DMS114 treated with DMSO at 0.1 percent for 48 hours (cell line): ENCODE measurements around the gene PLOD2.

Experiments
- DNase-seq: peaks from one replicate; lab custom pipeline; 2025; ENCODE audit not compliant: unreplicated experiment; lab: John Stamatoyannopoulos, UW

Gene PLOD2

DNA sequence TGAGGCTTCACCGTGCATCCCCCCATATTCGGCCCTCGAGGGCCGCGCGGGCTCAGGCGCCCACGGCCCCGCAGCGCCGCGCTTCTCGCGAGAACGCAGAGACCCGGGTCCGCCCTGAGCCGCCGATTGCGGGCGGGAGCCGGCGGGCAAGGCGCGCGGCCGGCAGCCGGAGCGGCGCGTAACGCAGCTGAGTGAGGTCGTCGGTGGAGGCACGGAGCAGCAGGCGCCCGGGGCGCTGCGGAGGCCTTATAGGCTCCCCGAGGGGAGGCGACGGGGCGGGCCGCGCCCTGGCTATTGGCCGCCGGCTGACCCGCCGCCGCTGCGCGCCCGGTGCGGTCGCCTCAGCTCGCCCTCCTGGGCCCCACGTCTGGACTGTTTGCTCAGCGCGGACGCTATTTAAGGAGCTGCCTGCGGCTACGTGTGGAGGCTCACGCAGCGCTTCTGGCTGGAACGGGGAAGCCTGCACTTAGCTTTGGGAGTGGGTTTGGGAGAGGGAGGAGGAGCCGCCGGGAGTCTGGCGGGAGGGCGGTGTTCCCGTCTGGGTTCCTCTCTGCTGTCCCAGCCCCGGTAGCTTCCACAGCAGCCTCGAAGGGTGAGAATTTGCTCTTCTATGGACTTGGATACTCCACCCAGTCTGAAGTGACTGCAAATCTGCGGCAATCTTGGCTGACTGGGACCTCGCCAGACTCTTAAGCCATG, at the start of gene PLOD2:
Gene PLOD2 (minus strand): TSS at position 221 of the 699 bp plus-strand sequence. CDS start 195 bp downstream, at position 26.
- no peak for DNase-seq

DNA sequence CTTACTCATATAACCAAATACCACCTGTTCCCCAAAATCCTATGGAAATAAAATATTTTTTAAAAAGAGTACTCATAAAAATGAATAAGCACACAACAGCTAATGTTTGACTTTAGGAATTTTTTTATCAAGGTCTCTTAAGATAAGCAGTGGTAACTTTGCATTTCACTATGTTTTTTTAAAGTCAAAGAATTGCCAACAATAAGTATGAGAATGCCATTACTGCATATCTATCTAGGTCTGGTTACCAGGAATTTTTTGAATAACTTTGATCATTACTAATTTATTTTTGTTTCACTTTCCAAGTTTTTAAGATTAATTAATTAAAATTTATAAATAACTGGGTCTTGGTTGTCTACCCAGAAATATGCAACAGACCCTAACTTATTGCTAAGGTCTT, 48.4 kb upstream of the PLOD2 start:
- no peak for DNase-seq

DNA sequence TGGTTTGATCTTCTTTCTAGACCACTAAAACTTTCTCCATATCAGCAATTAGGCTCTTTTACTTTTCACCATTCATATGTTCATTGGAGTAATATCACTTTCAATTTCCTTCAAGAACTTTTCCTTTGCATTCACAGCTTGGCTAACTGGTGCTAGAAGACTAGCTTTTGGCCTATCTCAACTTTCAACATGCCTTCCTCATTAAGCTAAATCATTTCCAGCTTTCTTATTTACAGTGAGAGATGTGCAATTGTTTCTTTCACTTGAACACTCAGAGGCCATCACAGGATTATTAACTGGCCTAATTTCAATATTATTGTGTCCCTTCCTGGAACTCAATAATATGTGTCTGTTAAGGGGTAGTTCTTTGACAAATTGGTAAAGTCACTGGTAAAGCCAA, 42.8 kb upstream of the PLOD2 start:
- DNase-seq, result no peak

DNA sequence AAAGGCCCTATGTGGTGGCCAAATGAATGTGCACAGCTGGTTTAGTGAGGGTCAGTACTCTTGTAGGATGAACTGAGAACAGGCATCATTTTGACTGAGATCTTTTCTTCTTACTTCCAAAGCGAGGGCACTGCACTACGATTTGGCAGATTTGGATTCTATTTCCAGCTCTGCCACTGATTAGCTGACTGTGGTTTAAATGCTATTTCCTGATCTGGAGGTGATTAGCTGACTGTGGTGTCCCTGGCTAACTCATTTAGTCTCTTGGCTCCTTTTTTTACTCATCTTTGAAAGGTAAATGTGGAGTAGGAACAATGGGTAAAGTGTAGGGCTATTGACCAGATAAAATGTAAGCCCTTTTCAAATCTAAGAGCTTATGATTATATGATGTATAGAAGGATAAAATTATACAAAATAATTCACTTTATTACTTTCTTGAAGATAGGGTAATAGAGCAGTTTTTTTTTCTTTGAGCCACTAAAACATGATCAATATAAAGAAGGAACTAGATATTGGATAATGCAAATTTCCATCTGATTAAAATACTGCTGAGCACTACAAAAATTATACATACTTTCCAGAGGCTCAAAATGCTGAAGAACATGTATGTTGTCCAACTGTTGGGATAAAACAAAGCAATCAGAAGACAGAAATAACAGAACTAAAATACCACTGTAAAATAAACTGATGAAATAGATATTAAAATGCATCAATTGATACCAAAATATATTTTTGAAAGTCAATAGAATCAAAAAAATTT, 39.7 kb upstream of the PLOD2 start:
- no peak for DNase-seq

DNA sequence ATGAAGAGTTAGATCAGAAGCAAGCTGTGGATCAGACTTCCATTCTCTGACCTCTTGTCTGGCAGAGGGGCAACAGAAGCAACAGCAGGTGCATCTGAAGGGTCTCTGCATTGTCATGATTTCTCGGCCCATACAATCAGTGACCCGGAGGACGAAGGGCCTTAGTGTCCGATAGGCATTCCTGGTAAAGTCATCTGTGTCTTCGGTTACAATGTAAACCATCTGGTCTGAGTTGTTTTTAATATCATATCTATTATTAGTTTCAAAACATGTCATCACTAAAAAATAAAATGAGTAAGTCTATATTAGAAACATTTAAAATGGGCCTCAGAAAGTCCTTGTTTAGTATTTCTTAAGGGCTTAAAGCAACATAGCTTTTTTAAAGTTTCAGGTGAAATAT, 38.8 kb upstream of the PLOD2 start:
- no peak for DNase-seq

DNA sequence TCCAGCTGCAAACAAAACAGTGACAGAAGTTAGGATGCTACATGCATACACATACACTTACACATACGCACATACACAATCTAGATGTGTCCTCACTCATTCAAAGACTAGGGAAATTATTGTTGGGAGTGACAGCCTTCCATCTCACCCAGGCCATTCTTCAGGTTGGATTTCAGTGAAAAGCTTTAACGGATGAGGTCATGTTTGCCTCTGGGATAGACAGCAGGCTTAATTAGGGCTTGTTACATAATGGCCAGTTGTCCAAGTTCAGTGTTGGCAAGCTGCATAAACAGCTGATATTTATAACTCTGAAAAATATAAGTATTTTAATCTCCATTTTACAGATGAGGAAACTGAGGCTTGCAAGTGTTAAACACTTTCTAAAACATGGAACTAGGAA, 35.8 kb upstream of the PLOD2 start:
- no peak for DNase-seq

DNA sequence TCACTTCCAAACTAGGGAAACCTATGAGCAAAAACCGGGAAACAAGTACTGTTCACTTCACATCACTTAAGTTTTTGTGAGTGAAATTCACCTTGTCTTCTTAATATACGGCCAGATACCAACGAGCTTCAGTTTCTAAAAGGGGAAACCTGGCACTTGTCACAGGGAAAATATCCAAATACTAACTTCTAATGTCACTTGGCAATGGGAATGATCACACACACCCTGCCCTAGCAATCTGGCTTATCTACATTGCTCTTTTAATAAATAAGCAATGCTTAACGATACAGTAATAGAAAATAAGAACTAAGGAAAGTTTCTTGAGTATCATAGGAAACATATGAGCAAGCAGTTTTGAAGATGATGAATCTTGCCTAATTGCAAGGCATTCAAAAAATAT, 34.6 kb upstream of the PLOD2 start:
- no peak for DNase-seq

DNA sequence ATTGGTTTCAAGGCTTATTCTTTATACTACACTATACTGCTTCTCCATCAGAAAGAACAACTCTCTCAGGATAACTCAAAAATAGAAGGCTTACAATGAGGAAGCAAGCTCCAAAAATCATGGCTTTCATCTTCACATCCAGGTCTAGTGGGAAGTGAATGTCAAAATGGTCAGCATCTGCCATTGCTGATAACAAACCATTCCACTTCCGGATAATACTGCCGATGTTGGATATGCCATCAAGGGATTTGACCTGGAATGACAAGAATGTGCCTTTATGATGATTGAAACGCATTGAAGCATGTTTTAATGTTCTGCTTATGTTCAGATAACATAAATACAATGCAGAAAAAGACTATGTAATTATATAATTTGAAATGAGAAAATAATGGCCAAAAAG, 34.0 kb upstream of the PLOD2 start:
- DNase-seq, result no peak

DNA sequence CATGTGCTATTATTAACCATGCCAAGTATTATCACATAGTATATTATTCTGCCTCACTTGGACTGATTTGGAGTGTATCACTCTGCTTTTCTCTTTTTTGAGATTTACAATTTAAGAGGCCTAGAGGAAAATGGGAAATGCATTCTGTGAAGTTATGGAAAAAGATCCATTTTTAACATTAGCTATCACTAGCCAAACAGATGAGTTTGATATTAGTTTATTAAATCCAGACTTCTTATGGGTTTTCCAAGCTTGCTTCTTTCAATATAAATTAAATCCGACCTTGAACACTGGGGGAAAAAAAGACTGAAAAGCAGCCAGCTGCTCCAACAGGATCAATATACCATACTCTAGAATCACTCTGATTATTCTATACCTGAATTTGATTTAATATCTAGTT, 30.1 kb upstream of the PLOD2 start:
- DNase-seq, result no peak

DNA sequence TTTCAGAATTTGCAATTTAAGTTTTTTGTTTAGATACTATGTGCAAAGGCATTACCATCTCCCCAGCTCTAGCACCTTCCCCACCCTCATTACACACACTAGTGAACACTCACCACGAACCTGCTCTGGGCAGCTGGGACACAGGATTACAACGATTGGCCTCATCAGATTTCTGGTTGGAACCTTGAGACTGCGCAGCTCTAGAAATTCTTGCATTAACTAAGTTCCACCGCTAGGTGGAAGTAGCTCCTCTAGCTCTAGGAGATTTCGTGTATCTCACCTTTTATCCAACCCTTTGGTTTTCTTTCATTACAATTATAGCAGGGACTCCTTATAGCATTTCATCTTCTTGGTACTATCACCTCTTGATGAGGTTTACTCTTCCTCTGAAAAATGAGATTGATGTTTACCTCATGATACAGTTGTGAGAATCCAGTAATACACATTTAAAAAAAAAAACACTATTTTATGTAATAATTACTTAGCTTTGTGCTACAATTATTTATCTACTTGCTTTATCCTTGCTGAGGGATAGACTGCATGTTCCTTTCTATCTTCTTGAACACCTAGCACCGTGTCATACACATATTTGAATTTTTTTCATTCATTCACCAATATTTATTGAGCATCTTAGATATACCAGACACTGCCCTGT, 28.7 kb upstream of the PLOD2 start:
- DNase-seq, result peak; percentile 42

DNA sequence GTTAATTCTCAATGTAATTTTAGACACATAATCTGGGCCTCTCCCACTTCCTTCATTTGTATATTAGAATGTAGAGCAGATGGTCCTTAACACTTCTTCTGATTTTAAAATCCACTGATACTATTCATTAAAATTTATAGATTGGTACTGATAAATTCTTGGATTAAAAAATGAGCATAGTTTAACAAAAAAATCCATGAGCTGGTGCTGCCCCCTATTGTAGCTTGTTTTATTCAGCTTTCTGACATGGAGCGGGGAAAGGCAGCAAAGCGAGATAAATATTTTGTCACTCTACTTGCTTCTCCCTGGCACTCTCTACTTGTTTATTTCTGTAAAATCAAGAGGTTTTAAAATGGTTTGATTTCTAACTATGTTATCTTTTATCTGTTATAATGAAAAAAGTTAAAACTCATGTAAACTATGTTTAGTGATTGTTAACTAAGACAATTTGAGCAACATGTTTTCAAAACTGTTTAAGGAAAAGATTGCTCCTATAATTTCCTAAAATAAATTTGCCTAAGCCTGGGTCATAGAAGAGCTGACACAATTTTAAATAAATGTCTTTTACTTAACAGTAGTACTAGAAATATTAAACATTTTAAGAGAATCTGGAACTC, 26.5 kb upstream of the PLOD2 start:
- peak; percentile 33 for DNase-seq

DNA sequence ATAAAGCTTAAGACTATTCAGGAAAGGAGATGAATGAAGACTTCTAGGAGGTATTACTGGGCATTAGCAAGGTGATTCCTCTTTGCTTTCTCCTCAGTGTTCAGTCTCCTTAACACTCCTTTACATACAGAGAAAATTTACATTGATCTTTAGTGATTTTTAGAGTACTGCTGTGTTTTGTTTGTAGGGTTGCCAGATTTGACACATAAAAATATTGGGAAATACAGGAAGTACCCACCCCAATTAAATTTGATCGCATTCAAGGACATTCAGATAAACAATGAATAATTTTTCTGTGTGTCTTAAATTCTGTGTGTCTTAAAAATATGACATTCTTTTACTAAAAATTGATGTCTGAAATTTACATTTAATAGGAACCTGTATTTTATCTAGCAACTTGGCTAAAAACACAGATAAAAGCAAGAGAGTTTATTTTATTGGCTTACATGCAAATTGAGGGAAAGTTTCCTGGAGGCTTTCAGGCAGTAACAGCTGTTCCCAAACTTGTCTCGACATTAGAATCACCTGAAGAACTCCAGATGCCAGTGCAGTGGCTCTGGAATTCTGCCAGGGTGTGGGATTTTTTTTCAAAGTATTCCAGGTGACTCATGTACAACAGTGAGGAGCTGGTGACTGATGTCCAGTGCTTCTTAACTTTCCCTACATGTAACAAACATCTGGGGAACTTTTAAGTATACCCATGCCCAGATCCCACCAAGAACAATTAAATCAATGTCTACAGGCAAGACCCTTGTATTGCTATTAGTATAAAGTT, 23.4 kb upstream of the PLOD2 start:
- DNase-seq, result no peak

DNA sequence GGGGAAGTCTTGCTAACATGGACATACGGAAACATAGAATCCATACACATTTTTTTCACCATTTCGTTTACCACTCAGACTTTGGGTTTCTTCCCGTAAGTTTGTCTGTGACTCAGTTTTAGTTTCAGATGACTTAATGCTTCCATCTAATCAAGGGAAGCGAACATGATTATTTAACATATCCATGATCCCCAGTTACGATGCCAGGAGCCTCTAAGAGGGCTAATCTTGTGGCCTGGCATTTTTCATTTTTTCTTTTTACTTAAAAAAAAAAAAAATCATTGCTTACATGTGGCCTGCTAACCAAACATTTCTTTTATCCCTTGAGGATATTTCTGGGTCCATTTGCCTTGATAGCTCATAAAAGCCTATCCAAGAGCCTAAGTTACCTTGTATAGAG, 20.2 kb upstream of the PLOD2 start:
- no peak for DNase-seq

DNA sequence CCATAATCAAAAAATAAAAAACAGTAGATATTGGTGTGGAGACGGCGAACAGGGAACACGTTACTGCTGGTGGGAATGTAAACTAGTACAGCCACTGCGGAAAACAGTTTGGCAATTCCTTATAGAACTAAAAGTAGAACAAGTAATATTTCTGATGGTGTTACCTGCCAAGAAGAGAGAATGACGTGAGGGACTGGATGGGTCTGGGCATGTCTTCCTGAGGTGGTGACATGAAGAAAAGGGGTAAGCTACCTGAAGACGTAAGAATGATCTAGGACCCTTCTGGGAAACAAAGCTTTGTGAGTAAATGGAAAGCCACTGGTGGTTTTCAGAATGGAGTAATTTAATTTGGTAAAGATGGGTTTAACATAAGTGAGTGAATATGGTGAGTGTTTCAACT, 19.4 kb upstream of the PLOD2 start:
- DNase-seq, result no peak

DNA sequence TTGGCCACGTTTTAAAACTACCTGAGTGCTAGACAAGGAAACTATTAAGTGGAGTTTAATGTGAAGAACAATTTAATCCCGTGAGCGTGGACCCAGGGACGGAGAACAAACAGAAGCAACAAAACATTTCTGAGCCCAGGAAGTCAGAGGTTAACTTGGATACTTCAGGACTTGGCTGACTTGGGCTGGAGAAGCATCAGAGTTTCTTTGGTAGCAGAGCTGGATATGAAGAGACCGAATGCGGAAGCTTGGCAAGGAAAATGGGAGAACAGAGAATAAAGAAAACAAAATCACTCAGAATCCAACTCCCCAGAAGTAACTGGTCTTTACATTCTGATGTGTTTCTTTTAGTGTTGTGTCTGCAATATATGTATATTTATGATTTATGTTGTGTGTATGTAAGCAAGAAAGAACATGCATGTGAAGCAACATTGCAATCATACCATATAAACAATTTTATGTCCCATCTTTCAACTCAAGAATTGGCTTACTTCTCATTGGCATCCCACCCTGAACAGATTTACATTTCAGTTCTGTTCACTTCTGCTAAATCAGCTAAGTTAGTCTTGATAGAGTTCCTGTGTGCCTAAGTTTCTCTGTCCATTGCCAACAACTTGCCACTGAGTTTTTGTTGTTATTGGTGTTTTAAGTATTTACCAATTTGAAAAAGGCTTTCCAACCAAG, 17.2 kb upstream of the PLOD2 start:
- DNase-seq, result no peak

DNA sequence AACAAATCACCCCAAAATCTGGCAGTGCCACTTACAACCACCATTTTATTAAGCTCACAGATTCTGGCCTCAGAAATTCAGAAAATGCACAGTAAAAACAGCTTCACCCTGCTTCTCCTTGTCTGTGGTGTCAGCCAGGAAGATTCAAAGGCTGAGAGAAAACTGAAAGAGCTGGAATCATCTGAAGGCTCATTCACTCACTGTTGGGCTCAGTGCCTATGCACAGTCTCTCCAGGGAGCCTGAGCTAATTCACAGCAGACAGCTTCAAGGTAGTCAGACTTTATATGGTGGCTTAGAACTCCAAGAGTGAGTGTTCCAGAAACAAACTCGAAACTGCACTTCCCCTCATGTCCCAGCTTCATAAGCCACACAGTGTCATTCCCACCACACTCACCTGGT, 16.5 kb upstream of the PLOD2 start:
- DNase-seq, result no peak

DNA sequence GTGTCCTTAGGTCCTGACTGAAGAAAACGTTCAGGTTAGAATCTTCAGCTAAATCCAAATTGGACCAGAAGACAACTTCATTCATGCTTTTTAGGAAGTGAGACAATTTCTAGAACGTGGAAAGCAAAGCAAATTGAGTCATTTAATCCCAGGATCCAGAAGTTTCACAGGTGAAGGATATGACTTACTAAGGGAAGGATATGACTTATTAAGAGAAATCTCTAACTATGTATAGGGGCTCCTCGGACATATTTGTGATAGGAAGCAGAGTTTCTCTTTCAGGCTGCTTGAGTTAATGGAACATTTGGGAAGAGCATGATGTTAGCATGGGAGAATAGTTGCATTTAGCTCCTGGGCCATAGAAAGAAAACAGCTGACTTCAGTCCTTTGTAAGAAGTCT, 16.1 kb upstream of the PLOD2 start:
- no peak for DNase-seq

DNA sequence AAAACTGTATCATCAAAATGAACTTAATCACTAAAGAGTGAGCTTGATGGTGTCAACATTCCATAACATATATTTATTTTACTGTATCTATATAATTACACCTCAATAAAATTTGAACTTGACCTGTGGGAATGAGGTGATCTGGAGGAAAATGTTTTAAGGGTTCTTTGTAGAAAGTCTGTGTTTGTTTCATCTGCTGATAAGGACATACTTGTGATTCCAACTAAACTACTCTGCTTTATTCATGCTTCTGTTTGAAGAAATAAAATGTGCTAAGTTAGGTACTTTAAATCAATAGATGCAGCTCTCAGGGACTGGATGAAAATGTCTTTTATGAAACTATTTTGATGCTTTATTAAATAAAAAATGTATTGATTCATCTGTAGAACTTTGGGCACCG, 11.6 kb upstream of the PLOD2 start:
- DNase-seq, result no peak

DNA sequence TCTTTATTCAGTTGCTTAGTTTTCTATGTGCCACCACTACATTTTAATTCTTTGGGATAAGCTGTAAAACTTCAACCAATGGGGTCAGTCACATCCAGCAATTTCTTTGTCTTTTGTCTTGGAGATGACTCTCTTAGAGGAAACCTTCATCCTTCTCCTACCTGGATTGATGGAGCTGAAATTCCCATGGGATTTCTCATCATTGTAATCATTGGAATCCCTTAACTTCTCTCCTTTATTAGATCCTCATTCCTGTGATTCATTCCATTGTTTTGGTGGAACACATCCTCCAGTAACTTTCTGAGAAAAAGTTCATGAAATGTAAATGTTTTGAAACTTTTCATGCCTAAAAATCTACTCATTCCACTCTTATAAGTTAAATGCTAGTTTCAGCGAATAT, 9.6 kb upstream of the PLOD2 start:
- no peak for DNase-seq

DNA sequence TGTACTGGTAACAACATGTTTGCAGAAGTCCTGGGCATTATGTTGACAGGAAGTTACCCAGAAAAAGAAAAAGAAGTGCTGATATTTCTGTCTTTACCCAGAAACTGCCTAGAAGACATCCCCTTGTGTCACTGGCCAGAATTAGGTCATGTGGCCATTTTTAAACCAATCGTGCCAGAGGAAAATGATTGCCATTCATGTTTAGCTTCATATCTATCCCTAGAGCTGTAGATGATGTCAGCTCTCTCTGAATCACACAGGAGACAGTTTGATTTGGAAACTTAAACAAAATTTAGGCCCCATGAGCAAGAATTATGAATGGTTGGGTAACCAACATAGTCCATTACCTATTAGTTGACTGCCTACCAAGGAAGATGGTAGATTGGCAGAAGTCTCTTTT, 8.9 kb upstream of the PLOD2 start:
- DNase-seq, result no peak

DNA sequence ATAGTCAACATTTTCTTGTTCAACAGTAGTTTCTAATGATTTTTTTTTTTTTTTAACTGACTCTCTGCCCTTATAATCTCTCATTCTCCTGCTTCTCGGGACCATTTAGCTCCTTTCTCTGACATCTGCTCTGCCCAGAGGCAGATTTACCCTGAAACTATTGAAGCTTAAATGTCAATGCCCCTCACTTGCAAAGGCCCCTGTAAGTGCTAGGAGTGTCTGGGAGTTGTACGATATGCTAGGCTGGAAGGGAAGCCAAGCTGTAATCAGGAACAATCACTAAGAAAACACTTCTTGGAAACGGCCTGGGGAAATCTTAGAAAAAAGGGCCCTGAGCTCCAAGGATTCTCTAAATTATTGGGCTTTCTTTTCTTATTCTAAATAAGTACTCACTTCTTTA, 5.8 kb upstream of the PLOD2 start:
- DNase-seq, result no peak
